GM18526 (cell line): Measurements from ENCODE around the gene UBE2F.
A peak's percentile ranks its signal among the peaks of the same experiment; 100 is the strongest.

Experiments
- POLR2A ChIP-seq: IDR thresholded peaks from 3 replicates; pipeline ENCODE4 v1.6.1; 2011; ENCODE audit not compliant: insufficient read length; ENCODE audit errors: extremely low read depth

The UBE2F gene

GRCh38 chr2:238045575-238045974, 78.8 kb downstream of the UBE2F start:
- TF ChIP-seq POLR2A, result no peak

GRCh38 chr2:238046725-238047270, 80.0 kb downstream of the UBE2F start:
- no peak for TF ChIP-seq POLR2A

GRCh38 chr2:238053191-238053776, 86.5 kb downstream of the UBE2F start:
- no peak for TF ChIP-seq POLR2A

GRCh38 chr2:238055841-238056240, 89.0 kb downstream of the UBE2F start:
- no peak for TF ChIP-seq POLR2A

GRCh38 chr2:238059505-238059904, 92.7 kb downstream of the UBE2F start:
- no peak for TF ChIP-seq POLR2A

- no peak for TF ChIP-seq POLR2A
Measured at GRCh38 chr2:238060096-238060541, 93.3 kb downstream of the UBE2F start.

GRCh38 chr2:238060542-238061314, 93.9 kb downstream of the UBE2F start, which contains the start of gene SCLY:
Gene SCLY, plus strand, starts transcription at chr2:238061001. Its CDS starts 54 bp downstream, at chr2:238061055.
- peak; percentile 90 for TF ChIP-seq POLR2A

- no peak for TF ChIP-seq POLR2A
Measured at GRCh38 chr2:238061315-238062202, 94.7 kb downstream of the UBE2F start.

GRCh38 chr2:238063414-238064189, 96.8 kb downstream of the UBE2F start:
- no peak for TF ChIP-seq POLR2A

GRCh38 chr2:238064376-238064775, 97.6 kb downstream of the UBE2F start:
- no peak for TF ChIP-seq POLR2A

- no peak for TF ChIP-seq POLR2A
Measured at GRCh38 chr2:238065071-238065846, 98.4 kb downstream of the UBE2F start.

- no peak for TF ChIP-seq POLR2A
Measured at GRCh38 chr2:238066218-238066617, 99.4 kb downstream of the UBE2F start.

- TF ChIP-seq POLR2A, result no peak
Measured at GRCh38 chr2:238067939-238068338, 101.1 kb downstream of the UBE2F start.
